Ovary (tissue), 3 donors: ENCODE results near the gene PRODH.

ENCODE experiments used
- CTCF ChIP-seq, 3 donors: fragments of 450-650 bp in 2 of 3; fragments of 200-600 bp in 1 of 3; IDR thresholded peaks; one replicate each; pipeline versions ENCODE4 v1.5.1 to v1.8.0; 2016 to 2022; ENCODE audit warnings: antibody characterized with exemption in 3 of 3, mild to moderate bottlenecking in 1 of 3
- EP300 ChIP-seq: sonication (generic); formaldehyde crosslinking; IDR thresholded peaks from one replicate; pipeline ENCODE4 v1.6.1; 2017; ENCODE audit warnings: antibody characterized with exemption
- POLR2A ChIP-seq: fragments of 450-650 bp; IDR thresholded peaks from one replicate; pipeline ENCODE4 v1.6.1; 2017; ENCODE audit warnings: antibody characterized with exemption, mild to moderate bottlenecking, moderate library complexity
- donor health status: DM: no; HTN: no; CAD: no.

- TF ChIP-seq POLR2A (no peak), EP300 (no peak), CTCF (IDR thresholded peaks at IDR 0.05) (no peak)
Measured at GRCh38 chr22:18947905-18948304, 11.8 kb upstream of the PRODH start.
